Measurements from ENCODE around the gene ZDHHC24. TPM values are rescaled to one million over a fixed set of nuclear protein-coding genes. Genes with fewer than 3 reads are reported as not detected.

Gene ZDHHC24
- total RNA-seq, 1 experiment from 2014 or later, result 10.5 TPM

DNA sequence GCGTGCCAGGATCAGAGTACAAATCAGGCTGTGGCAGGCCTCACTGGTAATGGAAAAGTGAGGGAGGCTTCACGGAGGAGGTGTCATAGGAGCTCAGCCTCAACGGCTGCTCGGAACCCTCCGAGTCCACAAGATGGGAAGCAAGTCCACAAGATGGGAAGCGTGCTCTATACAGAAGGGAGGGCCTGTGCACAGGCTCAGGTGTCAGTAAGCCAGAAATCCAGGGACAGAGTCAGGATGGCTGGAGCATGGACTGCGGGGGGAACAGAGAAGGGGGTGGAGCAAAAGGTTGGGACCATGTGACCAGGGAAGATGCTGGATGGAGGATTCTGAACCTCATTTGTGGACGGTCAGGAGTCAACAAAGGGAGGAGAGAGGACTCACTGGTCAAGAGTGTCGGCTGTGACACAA, 69.0 kb downstream of the ZDHHC24 start:
- POLR2A ChIA-PET, result no interaction called here
- ATAC-seq (no peak), DNase-seq (ENCODE audit: low read depth, low spot score) (no peak)
- peaks cover 8 to 17% of the 10 kb centered on the region in 2 experiments; a peak in 1 of 4 replicates for H3K4me1 ChIP-seq (ENCODE audit: control insufficient read depth in 1 of 2, insufficient read depth in 2 of 2, low read length in 2 of 2)
- RAD21 ChIA-PET (ENCODE audit: low non-redundant PET in 1 of 2, low total read pairs in 2 of 2, uncharacterized antibody in 2 of 2, unreplicated experiment in 2 of 2), result no interaction called here
- intact Hi-C loops (cut with micrococcal nuclease), result no loop called here
- H3K9me2 ChIP-seq (ENCODE audit: insufficient read depth), result no peaks in the 10 kb centered on the region
- no peak overlapping the region for H3K9ac ChIP-seq (ENCODE audit: low read length)
- no peaks in the 10 kb centered on the region for H3K9me3 ChIP-seq (ENCODE audit: control insufficient read depth in 1 of 2, insufficient read depth in 1 of 2, low read depth in 1 of 2, low read length in 2 of 2)
- H3K36me3 ChIP-seq (ENCODE audit: control insufficient read depth in 1 of 2, insufficient read depth in 2 of 2, low read length in 2 of 2), result peaks cover 8 to 10% of the 10 kb centered on the region in 2 experiments; a peak in 2 of 4 replicates
- no TSS peak for BruUV-seq (replicated peaks)
- TF ChIP-seq EGR1 (IDR thresholded peaks at IDR 0.05; ENCODE audit: low read depth) (no peak), ZFX (IDR thresholded peaks at IDR 0.05) (no peak), SIN3A (IDR thresholded peaks at IDR 0.05; ENCODE audit: low read depth) (no peak), SRF (IDR thresholded peaks at IDR 0.05; ENCODE audit: low read depth) (no peak), CBX3 (IDR thresholded peaks at IDR 0.05; ENCODE audit: low read depth) (no peak), ELF1 (IDR thresholded peaks at IDR 0.05; ENCODE audit: borderline replicate concordance, low read depth) (no peak), POLR2A (IDR thresholded peaks at IDR 0.05; ENCODE audit: borderline replicate concordance, extremely low read depth, insufficient read depth, insufficient read length) (no peak), FOSL1 (IDR thresholded peaks at IDR 0.05; ENCODE audit: low read depth) (no peak), EZH2phosphoT487 (IDR thresholded peaks at IDR 0.05; ENCODE audit: borderline replicate concordance) (no peak), POLR2AphosphoS5 (IDR thresholded peaks at IDR 0.05; ENCODE audit: low read depth, low read length) (no peak), JUND (IDR thresholded peaks at IDR 0.05) (no peak), TCF7L2 (IDR thresholded peaks at IDR 0.05; ENCODE audit: borderline replicate concordance, extremely low read depth, insufficient read depth, insufficient read length) (no peak), CEBPB (IDR thresholded peaks at IDR 0.05; ENCODE audit: low read depth) (no peak), ZNF274 (IDR thresholded peaks at IDR 0.05; ENCODE audit: low read depth, low read length) (no peak), SP1 (IDR thresholded peaks at IDR 0.05; ENCODE audit: low read depth) (no peak)
- TF ChIP-seq, protein P1, sequence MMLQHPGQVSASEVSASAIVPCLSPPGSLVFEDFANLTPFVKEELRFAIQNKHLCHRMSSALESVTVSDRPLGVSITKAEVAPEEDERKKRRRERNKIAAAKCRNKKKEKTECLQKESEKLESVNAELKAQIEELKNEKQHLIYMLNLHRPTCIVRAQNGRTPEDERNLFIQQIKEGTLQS (IDR thresholded peaks at IDR 0.05), result no peak
- TF ChIP-seq, protein P2, sequence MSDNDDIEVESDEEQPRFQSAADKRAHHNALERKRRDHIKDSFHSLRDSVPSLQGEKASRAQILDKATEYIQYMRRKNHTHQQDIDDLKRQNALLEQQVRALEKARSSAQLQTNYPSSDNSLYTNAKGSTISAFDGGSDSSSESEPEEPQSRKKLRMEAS (IDR thresholded peaks at IDR 0.05), result no peak
- TF ChIP-seq, protein P3, sequence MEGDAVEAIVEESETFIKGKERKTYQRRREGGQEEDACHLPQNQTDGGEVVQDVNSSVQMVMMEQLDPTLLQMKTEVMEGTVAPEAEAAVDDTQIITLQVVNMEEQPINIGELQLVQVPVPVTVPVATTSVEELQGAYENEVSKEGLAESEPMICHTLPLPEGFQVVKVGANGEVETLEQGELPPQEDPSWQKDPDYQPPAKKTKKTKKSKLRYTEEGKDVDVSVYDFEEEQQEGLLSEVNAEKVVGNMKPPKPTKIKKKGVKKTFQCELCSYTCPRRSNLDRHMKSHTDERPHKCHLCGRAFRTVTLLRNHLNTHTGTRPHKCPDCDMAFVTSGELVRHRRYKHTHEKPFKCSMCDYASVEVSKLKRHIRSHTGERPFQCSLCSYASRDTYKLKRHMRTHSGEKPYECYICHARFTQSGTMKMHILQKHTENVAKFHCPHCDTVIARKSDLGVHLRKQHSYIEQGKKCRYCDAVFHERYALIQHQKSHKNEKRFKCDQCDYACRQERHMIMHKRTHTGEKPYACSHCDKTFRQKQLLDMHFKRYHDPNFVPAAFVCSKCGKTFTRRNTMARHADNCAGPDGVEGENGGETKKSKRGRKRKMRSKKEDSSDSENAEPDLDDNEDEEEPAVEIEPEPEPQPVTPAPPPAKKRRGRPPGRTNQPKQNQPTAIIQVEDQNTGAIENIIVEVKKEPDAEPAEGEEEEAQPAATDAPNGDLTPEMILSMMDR (IDR thresholded peaks at IDR 0.05 in 2 of 3, conservative IDR thresholded peaks at IDR 0.05 in 1 of 3; ENCODE audit: borderline replicate concordance in 1 of 3, insufficient read depth in 1 of 3, low read depth in 2 of 3, low read length in 2 of 3), result no peak
- no peaks in the 10 kb centered on the region for H3K27me3 ChIP-seq (ENCODE audit: insufficient read depth, low read length)
- no peak overlapping the region for H2AFZ ChIP-seq (ENCODE audit: low read depth, low read length, poor library complexity, severe bottlenecking)
- H3K27ac ChIP-seq (ENCODE audit: low read depth, low read length), result no peak overlapping the region
- no peaks in the 10 kb centered on the region for H4K20me1 ChIP-seq (ENCODE audit: insufficient read depth)
- H3K4me3 ChIP-seq (replicated peaks in 1 of 2; ENCODE audit: low read depth in 1 of 2, low read length in 2 of 2), result no peak overlapping the region
- CTCF ChIA-PET, result interaction anchor here (0.9 kb wide), 1 partner anchor 91 kb away, joined by 3 read pairs; no protein-coding TSS in a partner anchor
- H3K4me2 ChIP-seq (ENCODE audit: low read length), result no peak overlapping the region
- H3K79me2 ChIP-seq (ENCODE audit: insufficient read depth, low read length), result peaks cover 6% of the 10 kb centered on the region; the same call in 1 of the 2 replicates

All from HCT116 (cell line).